Neural progenitor cell (in vitro differentiated cells): Measurements from ENCODE around the gene RILPL2. TPM values are rescaled to one million over a fixed set of nuclear protein-coding genes. Genes with fewer than 3 reads are reported as not detected.
"Not testable (repeated sequence)": the region's sequence is repeated elsewhere in the genome, so short reads cannot be mapped to it uniquely, and the experiment has no call there.

ENCODE experiments used
- DNase-seq: peaks from one replicate; pipeline ENCODE4 v3.0.0-alpha.2; 2016; ENCODE audit warnings: low spot score
- H2AFZ ChIP-seq: fragments of 200-600 bp; sonication (generic); replicated peaks from 2 replicates; pipeline ENCODE4 v1.6.1; 2016; ENCODE audit warnings: antibody characterized with exemption
- H3F3A ChIP-seq: fragments of 200-600 bp; sonication (generic); 2 replicates; pipeline ENCODE4 v1.6.1; 2016; ENCODE audit warnings: antibody characterized with exemption, low read depth
- H3K27ac ChIP-seq: fragments of 200-600 bp; sonication (generic); 2 replicates; pipeline ENCODE4 v1.5.1; 2016; ENCODE audit warnings: mild to moderate bottlenecking
- H3K27me3 ChIP-seq: fragments of 200-600 bp; sonication (generic); 2 replicates; pipeline ENCODE4 v1.6.1; 2016; ENCODE audit warnings: mild to moderate bottlenecking, moderate library complexity
- H3K36me3 ChIP-seq: fragments of 200-600 bp; sonication (generic); 2 replicates; pipeline ENCODE4 v1.5.1; 2016
- H3K4me1 ChIP-seq: fragments of 200-600 bp; sonication (generic); 2 replicates; pipeline ENCODE4 v1.6.1; 2016; ENCODE audit warnings: mixed run types
- H3K4me2 ChIP-seq: fragments of 200-600 bp; sonication (generic); 2 replicates; pipeline ENCODE4 v1.6.1; 2016
- H3K4me3 ChIP-seq: fragments of 200-600 bp; sonication (generic); 2 replicates; pipeline ENCODE4 v1.5.1; 2016
- H3K79me2 ChIP-seq: fragments of 200-600 bp; sonication (generic); 2 replicates; pipeline ENCODE4 v1.6.1; 2016; ENCODE audit warnings: low read depth
- H3K9ac ChIP-seq: fragments of 200-600 bp; sonication (generic); 2 replicates; pipeline ENCODE4 v1.6.1; 2016
- H3K9me3 ChIP-seq: fragments of 200-600 bp; sonication (generic); 2 replicates; pipeline ENCODE4 v1.5.1; 2016; ENCODE audit warnings: low read depth
- H4K20me1 ChIP-seq: fragments of 200-600 bp; sonication (generic); 2 replicates; pipeline ENCODE4 v1.6.1; 2016; ENCODE audit warnings: low read depth
- H3K27ac Mint-ChIP-seq: 3 replicates; pipeline ENCODE4 v1.8.0; 2021; ENCODE audit warnings: mixed read lengths
- H3K27me3 Mint-ChIP-seq: 2 replicates; pipeline ENCODE4 v1.8.0; 2022; ENCODE audit warnings: low read depth, mild to moderate bottlenecking, inconsistent platforms, moderate library complexity, mixed read lengths; ENCODE audit not compliant: insufficient read depth
- H3K36me3 Mint-ChIP-seq: 3 replicates; pipeline ENCODE4 v1.8.0; 2021; ENCODE audit warnings: mixed read lengths
- H3K4me1 Mint-ChIP-seq: 3 replicates; pipeline ENCODE4 v1.8.0; 2021; ENCODE audit warnings: mixed read lengths
- H3K4me3 Mint-ChIP-seq: 3 replicates; pipeline ENCODE4 v1.8.0; 2021; ENCODE audit warnings: mild to moderate bottlenecking, moderate library complexity, mixed read lengths
- H3K9me3 Mint-ChIP-seq: 3 replicates; pipeline ENCODE4 v1.8.0; 2020; ENCODE audit warnings: mixed read lengths
- CTCF ChIP-seq: fragments of 200-600 bp; sonication (generic); IDR thresholded peaks from 2 replicates; pipeline ENCODE4 v1.5.1; 2017; ENCODE audit warnings: antibody characterized with exemption, mild to moderate bottlenecking
- EZH2 ChIP-seq: fragments of 200-600 bp; sonication (generic); IDR thresholded peaks from 2 replicates; pipeline ENCODE4 v1.6.1; 2017; ENCODE audit warnings: antibody characterized with exemption, mild to moderate bottlenecking, moderate library complexity
- EZH2phosphoT487 ChIP-seq: fragments of 200-600 bp; sonication (generic); IDR thresholded peaks from 2 replicates; pipeline ENCODE4 v1.6.1; 2017; ENCODE audit warnings: antibody characterized with exemption
- total RNA-seq: library from RNA; depleted of rRNA; stranded (reverse); fragments of >200 nt; gene quantifications from 2 replicates; pipeline ENCODE4 v1.2.3, GENCODE V29; 2015; ENCODE audit warnings: low replicate concordance

RILPL2 gene
- total RNA-seq, 1 donor from 2014 or later = 1.1 TPM

- not testable (repeated sequence) for H3K27me3 Mint-ChIP-seq, H3K27me3 ChIP-seq, H3K4me1 ChIP-seq, H3K27ac ChIP-seq, H3F3A ChIP-seq, H3K4me3 ChIP-seq, H3K36me3 ChIP-seq, H3K9ac ChIP-seq, H3K27ac Mint-ChIP-seq, H3K4me3 Mint-ChIP-seq, DNase-seq, H3K9me3 Mint-ChIP-seq, H3K4me2 ChIP-seq, H4K20me1 ChIP-seq, H3K9me3 ChIP-seq, H3K79me2 ChIP-seq, H2AFZ ChIP-seq, H3K4me1 Mint-ChIP-seq
- H3K36me3 Mint-ChIP-seq = peaks cover 14% of the 10 kb centered on the region
Observed at GRCh38 chr12:123408619-123409018, 27.9 kb downstream of the RILPL2 start.

- not testable (repeated sequence) for H3K9ac ChIP-seq, H3K79me2 ChIP-seq, H3K4me3 Mint-ChIP-seq, H3K4me3 ChIP-seq, H3K9me3 ChIP-seq, H3K4me2 ChIP-seq, H2AFZ ChIP-seq, H3K4me1 Mint-ChIP-seq, H3K9me3 Mint-ChIP-seq, H3K4me1 ChIP-seq, H3K36me3 ChIP-seq, H3K27me3 Mint-ChIP-seq, H4K20me1 ChIP-seq, H3F3A ChIP-seq, H3K27me3 ChIP-seq, H3K27ac ChIP-seq, H3K27ac Mint-ChIP-seq
- H3K36me3 Mint-ChIP-seq = peaks cover 19% of the 10 kb centered on the region
- peak; percentile 43 for DNase-seq
- peak; percentile 28 for TF ChIP-seq CTCF
Observed at GRCh38 chr12:123407934-123408333, 28.6 kb downstream of the RILPL2 start.

GRCh38 chr12:123407269-123407668 is 29.2 kb downstream of the RILPL2 start:
- not testable (repeated sequence) for H3K4me1 ChIP-seq, H2AFZ ChIP-seq, H3K27me3 Mint-ChIP-seq, H3K9me3 Mint-ChIP-seq, H3K4me2 ChIP-seq, H3K9me3 ChIP-seq, H3K9ac ChIP-seq, H3K4me1 Mint-ChIP-seq, H3K27me3 ChIP-seq, H3K4me3 ChIP-seq, H3K27ac Mint-ChIP-seq, H3K79me2 ChIP-seq, H3K4me3 Mint-ChIP-seq, H3K36me3 ChIP-seq
- DNase-seq = peak; percentile 31
- Histone ChIP-seq H3K27ac (peak overlapping the region; percentile 46), H3F3A (peaks cover 15% of the 10 kb centered on the region), H4K20me1 (peaks cover 11% of the 10 kb centered on the region)
- H3K36me3 Mint-ChIP-seq = peaks cover 16% of the 10 kb centered on the region

- Histone ChIP-seq H3F3A (peaks cover 24% of the 10 kb centered on the region), H3K4me1 (peaks cover 6% of the 10 kb centered on the region), H3K36me3 (no peaks in the 10 kb centered on the region), H3K27me3 (no peaks in the 10 kb centered on the region), H3K27ac (no peak overlapping the region), H3K9me3 (no peaks in the 10 kb centered on the region), H3K4me2 (no peak overlapping the region), H3K79me2 (no peaks in the 10 kb centered on the region), H2AFZ (no peak overlapping the region), H3K9ac (no peak overlapping the region), H4K20me1 (peaks cover 27% of the 10 kb centered on the region), H3K4me3 (no peak overlapping the region)
- Mint-ChIP-seq H3K36me3 (peaks cover 16% of the 10 kb centered on the region), H3K4me3 (no peak overlapping the region), H3K27ac (no peak overlapping the region), H3K4me1 (peaks cover 16% of the 10 kb centered on the region), H3K27me3 (no peaks in the 10 kb centered on the region), H3K9me3 (no peaks in the 10 kb centered on the region)
- no peak for DNase-seq
- TF ChIP-seq CTCF = no peak
- no peak for TF ChIP-seq EZH2phosphoT487
- no peak for TF ChIP-seq EZH2
Observed at GRCh38 chr12:123404581-123404980, 31.9 kb downstream of the RILPL2 start.
